Epithelial cell of proximal tubule (primary cell): ENCODE measurements around the gene LINC00305. TPM values are rescaled to one million over a fixed set of nuclear protein-coding genes. Genes with fewer than 3 reads are reported as not detected.

ENCODE experiments used
- DNase-seq: peaks from one replicate; pipeline ENCODE4 v3.0.0-alpha.2; 2011; ENCODE audit warnings: low read depth
- H3K4me3 ChIP-seq: 2 replicates; pipeline ENCODE4 v1.5.1; 2011; ENCODE audit warnings: low read depth, mild to moderate bottlenecking, low read length
- total RNA-seq: library from RNA; depleted of rRNA; stranded (reverse); fragments of >200 nt; gene quantifications from 2 replicates; pipeline ENCODE4 v1.2.3, GENCODE V29; 2015
- TF ChIP-seq, protein P1 (sequence below): conservative IDR thresholded peaks from 2 replicates; pipeline ENCODE4 v1.5.1; 2012; ENCODE audit warnings: low read depth, mild to moderate bottlenecking, low read length

Gene LINC00305
- not detected in 2 replicates for total RNA-seq

DNA sequence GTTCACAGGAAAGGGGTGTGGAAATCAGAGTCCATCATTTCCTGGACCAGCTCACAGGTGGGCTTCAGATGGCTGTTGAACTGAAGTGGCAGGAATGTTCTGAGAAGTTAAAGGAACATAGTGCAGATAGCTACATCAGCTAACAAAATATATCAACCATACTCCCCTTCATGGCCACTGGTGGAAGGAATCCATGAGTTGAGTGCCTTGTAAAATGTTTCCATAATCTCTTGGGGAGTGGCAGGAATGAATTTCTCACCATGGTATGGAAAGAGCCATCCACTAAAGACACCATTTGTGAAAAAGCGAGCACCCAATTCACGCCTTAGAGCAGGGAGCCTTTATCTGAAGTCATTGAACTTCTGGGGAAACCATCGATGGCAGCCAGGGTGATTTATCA is at the start of gene LINC00305:
Gene LINC00305, minus strand, starts transcription at position 101 of the 400 bp plus-strand sequence.
- no peak within 1 kb of the TSS for H3K4me3 ChIP-seq
- DNase-seq = no peak
- TF ChIP-seq, protein P1, sequence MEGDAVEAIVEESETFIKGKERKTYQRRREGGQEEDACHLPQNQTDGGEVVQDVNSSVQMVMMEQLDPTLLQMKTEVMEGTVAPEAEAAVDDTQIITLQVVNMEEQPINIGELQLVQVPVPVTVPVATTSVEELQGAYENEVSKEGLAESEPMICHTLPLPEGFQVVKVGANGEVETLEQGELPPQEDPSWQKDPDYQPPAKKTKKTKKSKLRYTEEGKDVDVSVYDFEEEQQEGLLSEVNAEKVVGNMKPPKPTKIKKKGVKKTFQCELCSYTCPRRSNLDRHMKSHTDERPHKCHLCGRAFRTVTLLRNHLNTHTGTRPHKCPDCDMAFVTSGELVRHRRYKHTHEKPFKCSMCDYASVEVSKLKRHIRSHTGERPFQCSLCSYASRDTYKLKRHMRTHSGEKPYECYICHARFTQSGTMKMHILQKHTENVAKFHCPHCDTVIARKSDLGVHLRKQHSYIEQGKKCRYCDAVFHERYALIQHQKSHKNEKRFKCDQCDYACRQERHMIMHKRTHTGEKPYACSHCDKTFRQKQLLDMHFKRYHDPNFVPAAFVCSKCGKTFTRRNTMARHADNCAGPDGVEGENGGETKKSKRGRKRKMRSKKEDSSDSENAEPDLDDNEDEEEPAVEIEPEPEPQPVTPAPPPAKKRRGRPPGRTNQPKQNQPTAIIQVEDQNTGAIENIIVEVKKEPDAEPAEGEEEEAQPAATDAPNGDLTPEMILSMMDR = no peak

DNA sequence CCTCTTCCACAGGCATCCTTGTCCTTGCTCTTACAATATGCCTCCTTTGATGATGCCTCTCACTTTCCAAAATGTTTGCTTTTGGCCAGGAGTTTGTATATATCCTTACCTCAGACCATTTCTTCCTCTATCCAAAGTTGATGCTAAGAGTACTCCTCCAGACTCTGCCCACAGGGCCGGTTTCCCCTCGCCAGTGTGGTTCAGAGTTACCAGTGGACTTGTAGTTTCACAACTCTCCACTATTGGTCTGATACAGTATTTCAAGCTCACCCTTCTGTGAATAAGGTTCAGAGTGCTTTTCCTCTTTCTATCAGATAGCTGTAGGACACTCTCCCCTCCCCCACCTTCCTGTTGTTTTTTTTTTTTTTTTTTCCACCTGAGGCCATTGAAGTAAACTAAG is 42.2 kb upstream of the LINC00305 start:
- no peak overlapping the region for H3K4me3 ChIP-seq
- TF ChIP-seq, protein P1 = no peak
- no peak for DNase-seq

DNA sequence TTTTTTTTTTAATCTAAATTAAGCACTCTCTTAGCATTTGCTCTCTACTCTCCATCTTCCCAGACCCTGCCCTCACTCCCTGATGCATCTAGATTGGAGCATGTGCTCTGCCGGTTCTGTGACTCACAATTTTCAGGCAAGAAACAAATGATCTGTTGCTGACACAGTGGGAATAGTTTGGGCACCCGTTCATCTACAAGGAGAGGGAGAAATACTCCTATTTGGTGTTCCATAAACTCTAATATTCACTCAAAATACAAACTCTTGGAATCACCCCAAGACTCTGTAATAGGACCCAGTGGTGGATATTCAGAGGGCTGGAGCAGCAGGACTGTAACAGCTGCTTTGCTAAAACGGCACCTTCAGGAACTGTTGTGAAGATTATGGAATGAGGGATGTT is 37.1 kb upstream of the LINC00305 start:
- TF ChIP-seq, protein P1 = no peak
- H3K4me3 ChIP-seq = no peak overlapping the region
- DNase-seq = no peak

DNA sequence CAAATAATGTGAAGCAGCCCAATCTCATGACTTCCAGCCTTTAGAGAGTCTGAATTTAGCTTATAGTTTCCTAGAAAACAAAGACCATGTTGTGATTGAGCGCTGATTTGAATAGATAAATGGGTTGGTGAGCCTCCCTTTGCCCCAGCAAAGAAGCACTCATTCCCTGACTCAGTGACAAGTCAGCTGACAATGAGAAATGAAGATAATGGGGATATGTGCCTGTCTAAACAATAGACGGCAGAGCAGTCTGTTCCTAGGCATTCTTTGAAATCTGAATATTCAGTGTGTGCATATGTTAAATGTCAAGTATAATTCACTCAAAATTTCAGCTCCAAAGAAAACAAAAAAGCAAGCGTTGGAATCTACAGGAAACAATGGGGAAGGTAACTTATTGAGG is 34.8 kb upstream of the LINC00305 start:
- TF ChIP-seq, protein P1 = no peak
- no peak for DNase-seq
- no peak overlapping the region for H3K4me3 ChIP-seq

DNA sequence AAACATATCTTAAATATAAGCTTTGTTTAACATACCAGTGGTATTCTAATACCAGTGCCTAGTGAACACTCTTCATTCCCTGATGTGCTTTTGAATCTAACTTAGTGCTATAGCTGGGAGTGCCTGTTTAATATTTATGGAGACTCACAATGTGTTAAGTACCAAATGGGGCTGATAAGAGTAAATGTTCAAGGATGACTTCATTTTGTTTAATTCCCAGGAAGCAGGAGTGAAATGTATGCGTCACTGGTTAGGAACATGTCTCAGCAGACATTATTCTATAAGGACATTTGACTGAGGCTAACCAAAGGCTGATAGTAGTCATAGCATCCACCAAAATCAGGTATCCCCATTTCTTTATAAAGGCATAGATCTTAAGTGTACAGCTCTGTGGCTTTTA is 31.7 kb upstream of the LINC00305 start:
- TF ChIP-seq, protein P1 = no peak
- DNase-seq = no peak
- no peak overlapping the region for H3K4me3 ChIP-seq

DNA sequence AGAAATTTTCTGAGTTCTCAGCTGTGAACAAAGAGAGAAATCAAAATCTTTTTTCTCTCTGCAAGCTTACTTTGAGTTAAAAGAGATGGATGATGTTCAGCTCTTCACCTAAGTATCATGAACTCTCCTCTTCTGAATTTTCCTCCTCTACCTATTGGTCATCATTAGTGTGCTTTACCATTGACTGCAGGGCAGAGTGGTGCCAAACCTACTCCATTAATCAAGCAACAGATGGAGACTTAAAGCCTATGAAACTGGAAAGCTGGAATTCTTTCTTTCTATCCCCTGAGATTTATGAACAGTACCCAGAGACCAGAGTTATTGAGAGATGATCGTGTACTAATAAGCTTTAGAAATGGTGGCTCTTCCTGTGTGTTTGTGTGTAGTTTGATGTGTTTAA is 31.3 kb upstream of the LINC00305 start:
- no peak overlapping the region for H3K4me3 ChIP-seq
- no peak for DNase-seq
- TF ChIP-seq, protein P1 = no peak

DNA sequence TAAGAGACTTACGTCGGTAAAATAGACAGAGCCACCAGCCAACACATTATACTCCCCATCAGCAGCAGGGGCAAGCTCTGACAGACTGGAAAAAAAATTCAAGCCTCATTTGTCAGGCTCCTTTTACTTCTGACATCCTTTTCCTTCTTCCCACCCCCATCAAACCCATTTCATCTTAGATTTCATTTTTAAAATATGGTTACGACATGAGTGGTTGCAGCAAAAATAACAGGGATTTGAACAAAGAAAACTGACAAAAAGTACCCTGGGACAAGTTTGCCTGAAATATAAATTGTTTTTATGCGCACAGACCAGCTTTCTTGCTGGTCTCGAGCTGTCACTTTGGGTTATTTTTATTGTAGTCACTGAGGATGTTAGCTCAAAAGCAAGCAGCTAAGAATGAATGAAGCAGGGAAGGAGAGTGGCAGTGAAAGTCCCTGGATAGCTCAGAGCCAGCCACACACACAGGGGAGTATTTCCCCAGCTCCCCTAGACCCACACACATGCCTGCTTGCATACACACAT is 30.7 kb upstream of the LINC00305 start:
- TF ChIP-seq, protein P1 = no peak
- DNase-seq = no peak
- H3K4me3 ChIP-seq = no peak overlapping the region
